H9 (cell line): ENCODE results near the gene ZC3H12C. TPM values are rescaled to one million over a fixed set of nuclear protein-coding genes. Genes with fewer than 3 reads are reported as not detected.

Experiments used
- DNase-seq: peaks from one replicate; pipeline ENCODE4 v3.0.0-alpha.2; 2017
- H2AFZ ChIP-seq: one replicate; pipeline ENCODE4 v1.6.1; 2013; ENCODE audit warnings: mild to moderate bottlenecking, low read length, control low read depth, moderate library complexity
- H2AK5ac ChIP-seq: 2 replicates; pipeline ENCODE4 v1.6.1; 2013; ENCODE audit warnings: low read length, control low read depth, mixed read lengths; ENCODE audit not compliant: insufficient read length
- H2BK120ac ChIP-seq: one replicate; pipeline ENCODE4 v1.6.1; 2013; ENCODE audit warnings: low read depth, mild to moderate bottlenecking, low read length, control low read depth, inconsistent platforms; ENCODE audit not compliant: poor library complexity, severe bottlenecking
- H2BK12ac ChIP-seq: 2 replicates; pipeline ENCODE4 v1.6.1; 2013; ENCODE audit warnings: low read length, control low read depth, mixed read lengths, low read depth; ENCODE audit not compliant: insufficient read length
- H2BK15ac ChIP-seq: 2 replicates; pipeline ENCODE4 v1.6.1; 2013; ENCODE audit warnings: low read depth, low read length, control low read depth
- H2BK20ac ChIP-seq: one replicate; pipeline ENCODE4 v1.6.1; 2013; ENCODE audit warnings: low read depth, mild to moderate bottlenecking, low read length, control low read depth, inconsistent platforms; ENCODE audit not compliant: poor library complexity, severe bottlenecking
- H2BK5ac ChIP-seq: 2 replicates; pipeline ENCODE4 v1.6.1; 2013; ENCODE audit warnings: low read length, control low read depth, mixed read lengths; ENCODE audit not compliant: insufficient read length
- H3K14ac ChIP-seq: 2 replicates; pipeline ENCODE4 v1.6.1; 2013; ENCODE audit warnings: low read length, control low read depth; ENCODE audit not compliant: insufficient read depth
- H3K18ac ChIP-seq: 2 replicates; pipeline ENCODE4 v1.6.1; 2013; ENCODE audit warnings: low read depth, mild to moderate bottlenecking, mixed read lengths, low read length, control low read depth; ENCODE audit not compliant: insufficient read length
- H3K23ac ChIP-seq: 2 replicates; pipeline ENCODE4 v1.6.1; 2013; ENCODE audit warnings: low read length, control low read depth, mixed read lengths, low read depth; ENCODE audit not compliant: insufficient read length
- H3K23me2 ChIP-seq: 2 replicates; pipeline ENCODE4 v1.6.1; 2013; ENCODE audit warnings: low read depth, mild to moderate bottlenecking, mixed read lengths, low read length, control low read depth; ENCODE audit not compliant: insufficient read length, poor library complexity, severe bottlenecking
- H3K27ac ChIP-seq: 2 replicates; pipeline ENCODE4 v1.5.1; 2013; ENCODE audit warnings: low read length, control low read depth, mixed read lengths, low read depth; ENCODE audit not compliant: insufficient read length
- H3K27me3 ChIP-seq: 2 replicates; pipeline ENCODE4 v1.6.1; 2013; ENCODE audit warnings: low read length, control low read depth, inconsistent platforms; ENCODE audit not compliant: insufficient read depth
- H3K4ac ChIP-seq: 2 replicates; pipeline ENCODE4 v1.6.1; 2013; ENCODE audit warnings: low read depth, mild to moderate bottlenecking, control low read depth, inconsistent platforms, low read length, moderate library complexity
- H3K4me1 ChIP-seq: 2 replicates; pipeline ENCODE4 v1.6.1; 2013; ENCODE audit warnings: low read length, control low read depth, inconsistent platforms; ENCODE audit not compliant: insufficient read depth
- H3K4me2 ChIP-seq: 2 replicates; pipeline ENCODE4 v1.6.1; 2013; ENCODE audit warnings: low read length, control low read depth, mixed read lengths; ENCODE audit not compliant: insufficient read length, insufficient read depth
- H3K56ac ChIP-seq: 2 replicates; pipeline ENCODE4 v1.6.1; 2013; ENCODE audit warnings: low read depth, mild to moderate bottlenecking, mixed read lengths, low read length, control low read depth; ENCODE audit not compliant: insufficient read length
- H3K79me1 ChIP-seq: 2 replicates; pipeline ENCODE4 v1.6.1; 2013; ENCODE audit warnings: low read depth, mild to moderate bottlenecking, moderate library complexity, low read length, control low read depth, inconsistent platforms; ENCODE audit not compliant: insufficient read depth, poor library complexity, severe bottlenecking
- H3K79me2 ChIP-seq: 2 replicates; pipeline ENCODE4 v1.6.1; 2013; ENCODE audit warnings: low read length, control low read depth, inconsistent platforms; ENCODE audit not compliant: insufficient read depth
- H3K9ac ChIP-seq: 2 replicates; pipeline ENCODE4 v1.6.1; 2013; ENCODE audit warnings: low read length, control low read depth, mixed read lengths; ENCODE audit not compliant: insufficient read length; ENCODE audit errors: extremely low read depth
- H3K9me3 ChIP-seq: one replicate; pipeline ENCODE4 v1.6.1; 2013; ENCODE audit warnings: low read depth, low read length, inconsistent platforms; ENCODE audit not compliant: control insufficient read depth
- H3T11ph ChIP-seq: one replicate; pipeline ENCODE4 v1.6.1; 2013; ENCODE audit warnings: mild to moderate bottlenecking, low read length, control low read depth, inconsistent platforms
- H4K20me1 ChIP-seq: one replicate; pipeline ENCODE4 v1.6.1; 2013; ENCODE audit not compliant: control insufficient read depth, insufficient read length, insufficient read depth
- H4K5ac ChIP-seq: 2 replicates; pipeline ENCODE4 v1.6.1; 2013; ENCODE audit warnings: low read depth, mild to moderate bottlenecking, mixed read lengths, low read length, control low read depth; ENCODE audit not compliant: insufficient read length
- H4K8ac ChIP-seq: replicated peaks from 2 replicates; pipeline ENCODE4 v1.6.1; 2013; ENCODE audit warnings: low read length, control low read depth, mixed read lengths, low read depth; ENCODE audit not compliant: insufficient read length
- H4K91ac ChIP-seq: 2 replicates; pipeline ENCODE4 v1.6.1; 2013; ENCODE audit warnings: low read depth, mild to moderate bottlenecking, moderate library complexity, mixed read lengths, low read length, control low read depth; ENCODE audit not compliant: insufficient read length
- H3K27ac Mint-ChIP-seq, 3 experiments: 2 replicates in 2 of 3; 3 replicates in 1 of 3; pipeline ENCODE4 v1.8.0; 2020 to 2021; ENCODE audit warnings: mixed read lengths in 3 of 3, mild to moderate bottlenecking in 1 of 3, moderate library complexity in 1 of 3
- H3K27me3 Mint-ChIP-seq: 2 replicates; pipeline ENCODE4 v1.8.0; 2021; ENCODE audit warnings: low read depth, mild to moderate bottlenecking, moderate library complexity, mixed read lengths
- H3K36me3 Mint-ChIP-seq, 3 experiments: 2 replicates in 2 of 3; 3 replicates in 1 of 3; pipeline ENCODE4 v1.8.0; 2020 to 2021; ENCODE audit warnings: low read depth in 3 of 3, mixed read lengths in 3 of 3; ENCODE audit not compliant: insufficient read depth in 1 of 3
- H3K4me1 Mint-ChIP-seq, 2 experiments: 2 replicates each; pipeline ENCODE4 v1.8.0; 2020; ENCODE audit warnings: mixed read lengths in 2 of 2
- H3K4me3 Mint-ChIP-seq, 2 experiments: 2 replicates in 1 of 2; 3 replicates in 1 of 2; pipeline ENCODE4 v1.8.0; 2020 to 2021; ENCODE audit warnings: mild to moderate bottlenecking in 2 of 2, mixed read lengths in 2 of 2, moderate library complexity in 1 of 2
- H3K9me3 Mint-ChIP-seq, 2 experiments: 2 replicates in 1 of 2; 3 replicates in 1 of 2; pipeline ENCODE4 v1.8.0; 2020; ENCODE audit warnings: mild to moderate bottlenecking in 2 of 2, mixed read lengths in 2 of 2, moderate library complexity in 1 of 2
- WGBS: extraction: QIAGEN DNeasy Blood & Tissue Kit; methylation state at CpG from one replicate; pipeline ENCODE4 v1.1.7; 2013; ENCODE audit warnings: missing lambda C conversion rate, low lambda C conversion rate, mixed read lengths; ENCODE audit not compliant: insufficient read length; ENCODE audit errors: extremely low coverage; 5-methylcytosine and 5-hydroxymethylcytosine counted together
- total RNA-seq: library from RNA; stranded (reverse); gene quantifications from 2 replicates; pipeline ENCODE4 v1.2.1, GENCODE V29; 2021
- TF ChIP-seq, protein P1 (sequence below): fragments of 200-600 bp; sonication (generic); conservative IDR thresholded peaks from 3 replicates; pipeline ENCODE4 v1.8.0; 2021; ENCODE audit warnings: antibody characterized with exemption, mild to moderate bottlenecking

The ZC3H12C gene
- total RNA-seq, 1 experiment from 2014 or later: 4.8 TPM

DNA sequence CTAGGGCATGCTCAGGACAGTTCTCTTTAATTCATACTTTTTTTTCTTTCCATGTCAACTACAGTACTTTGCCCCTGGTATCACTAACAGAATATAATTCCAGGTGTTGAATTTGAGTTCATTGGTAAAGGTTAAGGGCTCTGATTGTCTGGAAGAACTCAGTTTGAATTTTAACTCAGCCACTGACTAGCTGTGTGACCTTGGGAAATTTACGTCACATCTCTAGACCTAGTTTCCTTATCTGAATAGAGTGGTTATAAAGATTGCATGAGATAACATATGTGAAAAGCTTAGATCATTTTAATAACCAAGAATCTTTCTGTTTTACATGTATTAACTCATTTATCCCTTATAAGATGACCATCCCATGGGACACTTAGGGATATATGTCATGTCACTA is 15.8 kb upstream of the ZC3H12C start:
- peaks cover 2 to 8% (median 3%) of the 10 kb centered on the region in 3 experiments; a peak in 3 of 7 replicates for H3K36me3 Mint-ChIP-seq
- H2AFZ ChIP-seq: no peak overlapping the region
- H3K27ac ChIP-seq: no peak overlapping the region
- H3K27me3 ChIP-seq: no peaks in the 10 kb centered on the region; the same call in 1 of the 2 replicates
- H2BK20ac ChIP-seq: no peak overlapping the region
- no peak for DNase-seq
- H4K20me1 ChIP-seq: no peaks in the 10 kb centered on the region
- H3K27me3 Mint-ChIP-seq: no peaks in the 10 kb centered on the region
- H3K4me3 Mint-ChIP-seq: no peak overlapping the region
- no peak overlapping the region for H2AK5ac ChIP-seq
- H3K79me2 ChIP-seq: no peaks in the 10 kb centered on the region
- H3K4me1 Mint-ChIP-seq: peaks cover 34 to 36% of the 10 kb centered on the region in 2 experiments
- no CpG with 5 or more reads among the region's 1 CpG for WGBS
- H3K79me1 ChIP-seq: no peaks in the 10 kb centered on the region
- H3K9ac ChIP-seq: no peak overlapping the region
- H3K4me1 ChIP-seq: peaks cover 10% of the 10 kb centered on the region; the same call in 1 of the 2 replicates
- H2BK15ac ChIP-seq: no peak overlapping the region
- H2BK5ac ChIP-seq: no peak overlapping the region
- H3K4me2 ChIP-seq: no peak overlapping the region
- no peak overlapping the region for H3K4ac ChIP-seq
- H3K9me3 Mint-ChIP-seq: peaks cover 3 to 4% of the 10 kb centered on the region in 2 experiments; a peak in 3 of 5 replicates
- H2BK12ac ChIP-seq: no peak overlapping the region
- H4K91ac ChIP-seq: no peak overlapping the region
- H3K56ac ChIP-seq: no peak overlapping the region
- no peak overlapping the region for H3K18ac ChIP-seq
- no peak overlapping the region for H4K8ac ChIP-seq
- H3K9me3 ChIP-seq: no peaks in the 10 kb centered on the region
- H3K14ac ChIP-seq: no peak overlapping the region
- no peak overlapping the region for H4K5ac ChIP-seq
- H3K27ac Mint-ChIP-seq: no peak overlapping the region
- H3K23ac ChIP-seq: no peak overlapping the region
- no peaks in the 10 kb centered on the region for H3K23me2 ChIP-seq
- no peak overlapping the region for H2BK120ac ChIP-seq
- H3T11ph ChIP-seq: no peak overlapping the region
- TF ChIP-seq, protein P1, sequence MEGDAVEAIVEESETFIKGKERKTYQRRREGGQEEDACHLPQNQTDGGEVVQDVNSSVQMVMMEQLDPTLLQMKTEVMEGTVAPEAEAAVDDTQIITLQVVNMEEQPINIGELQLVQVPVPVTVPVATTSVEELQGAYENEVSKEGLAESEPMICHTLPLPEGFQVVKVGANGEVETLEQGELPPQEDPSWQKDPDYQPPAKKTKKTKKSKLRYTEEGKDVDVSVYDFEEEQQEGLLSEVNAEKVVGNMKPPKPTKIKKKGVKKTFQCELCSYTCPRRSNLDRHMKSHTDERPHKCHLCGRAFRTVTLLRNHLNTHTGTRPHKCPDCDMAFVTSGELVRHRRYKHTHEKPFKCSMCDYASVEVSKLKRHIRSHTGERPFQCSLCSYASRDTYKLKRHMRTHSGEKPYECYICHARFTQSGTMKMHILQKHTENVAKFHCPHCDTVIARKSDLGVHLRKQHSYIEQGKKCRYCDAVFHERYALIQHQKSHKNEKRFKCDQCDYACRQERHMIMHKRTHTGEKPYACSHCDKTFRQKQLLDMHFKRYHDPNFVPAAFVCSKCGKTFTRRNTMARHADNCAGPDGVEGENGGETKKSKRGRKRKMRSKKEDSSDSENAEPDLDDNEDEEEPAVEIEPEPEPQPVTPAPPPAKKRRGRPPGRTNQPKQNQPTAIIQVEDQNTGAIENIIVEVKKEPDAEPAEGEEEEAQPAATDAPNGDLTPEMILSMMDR: no peak
